Urinary bladder (tissue), 4 donors: ENCODE measurements around the gene RSRC1. TPM values are rescaled to one million over a fixed set of nuclear protein-coding genes. Genes with fewer than 3 reads are reported as not detected.

Source experiments
- DNase-seq: peaks from one replicate; pipeline ENCODE4 v3.0.0-alpha.2; 2015; ENCODE audit errors: extremely low spot score
- H3K27ac ChIP-seq: one replicate; pipeline ENCODE4 v1.5.1; 2013; ENCODE audit warnings: low read depth, mild to moderate bottlenecking, moderate library complexity
- H3K36me3 ChIP-seq: one replicate; pipeline ENCODE4 v1.6.1; 2013; ENCODE audit warnings: mild to moderate bottlenecking, moderate library complexity; ENCODE audit not compliant: insufficient read depth
- H3K4me1 ChIP-seq: one replicate; pipeline ENCODE4 v1.6.1; 2013; ENCODE audit warnings: mild to moderate bottlenecking, moderate library complexity; ENCODE audit not compliant: insufficient read depth
- H3K4me3 ChIP-seq: one replicate; pipeline ENCODE4 v1.5.1; 2013; ENCODE audit warnings: low read depth, low read length
- WGBS: extraction: QIAGEN DNeasy Blood & Tissue Kit; methylation state at CpG from one replicate; pipeline ENCODE4 v1.1.7; 2013; 5-methylcytosine and 5-hydroxymethylcytosine counted together
- polyA plus RNA-seq: library from polyadenylated mRNA; stranded (reverse); fragments of 200-250 nt; gene quantifications from one replicate; pipeline ENCODE4 v1.2.3, GENCODE V29; 2013
- total RNA-seq: library from RNA; depleted of rRNA; stranded (reverse); fragments of >200 nt; gene quantifications from one replicate; pipeline ENCODE4 v1.2.3, GENCODE V29; 2014
- donor health status: healthy with polysubstance abuse.
- donor health status: healthy.

The RSRC1 gene
- total and polyA plus RNA-seq, 2 donors: 29.3 to 70.6 TPM

- Histone ChIP-seq H3K4me3 (no peak overlapping the region), H3K27ac (no peak overlapping the region), H3K4me1 (no peaks in the 10 kb centered on the region), H3K36me3 (no peaks in the 10 kb centered on the region)
- no peak for DNase-seq
Observed at GRCh38 chr3:158452334-158452733, 342.4 kb downstream of the RSRC1 start.

GRCh38 chr3:158453004-158453403 lies 343.1 kb downstream of the RSRC1 start:
- no peak for DNase-seq
- H3K36me3 ChIP-seq: no peaks in the 10 kb centered on the region
- no peak overlapping the region for H3K4me3 ChIP-seq
- no peak overlapping the region for H3K27ac ChIP-seq
- over 99% methylated on average over 2 of the region's 2 CpGs for WGBS
- H3K4me1 ChIP-seq: no peaks in the 10 kb centered on the region

GRCh38 chr3:158453865-158454264 lies 344.0 kb downstream of the RSRC1 start:
- no peak for DNase-seq
- Histone ChIP-seq H3K36me3 (no peaks in the 10 kb centered on the region), H3K4me3 (no peak overlapping the region), H3K27ac (no peak overlapping the region), H3K4me1 (no peaks in the 10 kb centered on the region)

GRCh38 chr3:158455406-158455805 lies 345.5 kb downstream of the RSRC1 start:
- Histone ChIP-seq H3K27ac (no peak overlapping the region), H3K4me3 (no peak overlapping the region), H3K36me3 (no peaks in the 10 kb centered on the region), H3K4me1 (no peaks in the 10 kb centered on the region)
- DNase-seq: no peak
- WGBS: 88% methylated on average over 5 of the region's 5 CpGs

GRCh38 chr3:158456114-158456513 lies 346.2 kb downstream of the RSRC1 start:
- H3K4me1 ChIP-seq: no peaks in the 10 kb centered on the region
- 75% methylated on average over 3 of the region's 3 CpGs for WGBS
- no peak overlapping the region for H3K27ac ChIP-seq
- no peak for DNase-seq
- H3K36me3 ChIP-seq: no peaks in the 10 kb centered on the region
- no peak overlapping the region for H3K4me3 ChIP-seq

- no peak overlapping the region for H3K27ac ChIP-seq
- no peaks in the 10 kb centered on the region for H3K36me3 ChIP-seq
- no peak for DNase-seq
- no peaks in the 10 kb centered on the region for H3K4me1 ChIP-seq
- 83% methylated on average over 5 of the region's 5 CpGs for WGBS
- H3K4me3 ChIP-seq: no peak overlapping the region
Observed at GRCh38 chr3:158458464-158458863, 348.6 kb downstream of the RSRC1 start.

- 86% methylated on average over 1 of the region's 1 CpG for WGBS
- H3K27ac ChIP-seq: no peak overlapping the region
- no peaks in the 10 kb centered on the region for H3K36me3 ChIP-seq
- H3K4me1 ChIP-seq: no peaks in the 10 kb centered on the region
- H3K4me3 ChIP-seq: no peak overlapping the region
- no peak for DNase-seq
Observed at GRCh38 chr3:158460926-158461325, 351.0 kb downstream of the RSRC1 start.

- Histone ChIP-seq H3K4me3 (no peak overlapping the region), H3K36me3 (no peaks in the 10 kb centered on the region), H3K27ac (no peak overlapping the region), H3K4me1 (no peaks in the 10 kb centered on the region)
- no peak for DNase-seq
- 76% methylated on average over 3 of the region's 3 CpGs for WGBS
Observed at GRCh38 chr3:158463556-158463955, 353.7 kb downstream of the RSRC1 start.

- Histone ChIP-seq H3K36me3 (no peaks in the 10 kb centered on the region), H3K27ac (no peak overlapping the region), H3K4me1 (no peaks in the 10 kb centered on the region), H3K4me3 (no peak overlapping the region)
- no peak for DNase-seq
- WGBS: 85% methylated on average over 3 of the region's 3 CpGs
Observed at GRCh38 chr3:158465074-158465473, 355.2 kb downstream of the RSRC1 start.

- H3K4me1 ChIP-seq: no peaks in the 10 kb centered on the region
- no peak overlapping the region for H3K27ac ChIP-seq
- H3K36me3 ChIP-seq: no peaks in the 10 kb centered on the region
- WGBS: 66% methylated on average over 2 of the region's 2 CpGs
- H3K4me3 ChIP-seq: no peak overlapping the region
- DNase-seq: no peak
Observed at GRCh38 chr3:158470944-158471638, 361.2 kb downstream of the RSRC1 start.

- no peaks in the 10 kb centered on the region for H3K4me1 ChIP-seq
- DNase-seq: no peak
- H3K4me3 ChIP-seq: no peak overlapping the region
- H3K36me3 ChIP-seq: no peaks in the 10 kb centered on the region
- WGBS: 24% methylated on average over 3 of the region's 3 CpGs
- H3K27ac ChIP-seq: no peak overlapping the region
Observed at GRCh38 chr3:158471639-158472294, 361.9 kb downstream of the RSRC1 start.

- Histone ChIP-seq H3K4me1 (no peaks in the 10 kb centered on the region), H3K36me3 (no peaks in the 10 kb centered on the region), H3K27ac (no peak overlapping the region), H3K4me3 (no peak overlapping the region)
- no peak for DNase-seq
- WGBS: 95% methylated on average over 2 of the region's 2 CpGs
Observed at GRCh38 chr3:158479051-158479450, 369.2 kb downstream of the RSRC1 start.

- DNase-seq: no peak
- WGBS: 76% methylated on average over 7 of the region's 7 CpGs
- no peaks in the 10 kb centered on the region for H3K4me1 ChIP-seq
Observed at GRCh38 chr3:158483701-158484235, 373.9 kb downstream of the RSRC1 start.

GRCh38 chr3:158486200-158486599 lies 376.3 kb downstream of the RSRC1 start:
- H3K4me3 ChIP-seq: no peak overlapping the region
- no peak for DNase-seq
- H3K27ac ChIP-seq: no peak overlapping the region
- H3K4me1 ChIP-seq: no peaks in the 10 kb centered on the region
- no peaks in the 10 kb centered on the region for H3K36me3 ChIP-seq

More at GRCh38 chr3:158483701-158484235, 373.9 kb downstream of the RSRC1 start:
- H3K4me3 ChIP-seq: no peak overlapping the region
- no peaks in the 10 kb centered on the region for H3K36me3 ChIP-seq
- H3K27ac ChIP-seq: no peak overlapping the region
